ENCODE results near the gene SLC5A12. TPM values are rescaled to one million over a fixed set of nuclear protein-coding genes. Genes with fewer than 3 reads are reported as not detected.

SLC5A12 gene
- total and polyA plus RNA-seq, 10 of the 15 experiments (the other 5 are each of a cell fraction or from before 2014, with no cell fraction given), result 0.06 to 0.15 TPM; not detected in 8

GRCh38 chr11:26665036-26665435, 56.8 kb downstream of the SLC5A12 start:
- CTCF ChIA-PET, result interaction anchor here (0.8 kb wide), 1 partner anchor 15 kb away, joined by 3 read pairs; no protein-coding TSS in a partner anchor
- SMC1A ChIA-PET (ENCODE audit: uncharacterized antibody, unreplicated experiment), result interaction anchor here (0.7 to 1.1 kb wide), 3 partner anchors 12 to 344 kb away, joined by 3 read pairs; no protein-coding TSS in a partner anchor
- FAIRE-seq, result no peak
- TF ChIP-seq RBBP5 (conservative IDR thresholded peaks at IDR 0.05) (no peak), CREB1 (IDR thresholded peaks at IDR 0.05; ENCODE audit: low read depth) (no peak), BACH1 (IDR thresholded peaks at IDR 0.05; ENCODE audit: borderline replicate concordance) (no peak), BCLAF1 (IDR thresholded peaks at IDR 0.05) (no peak), SMAD1 (IDR thresholded peaks at IDR 0.05; ENCODE audit: low read depth, partially characterized antibody) (no peak), ZBTB4 (CRISPR knock-in tag; IDR thresholded peaks at IDR 0.05) (no peak), CUX1 (IDR thresholded peaks at IDR 0.05; ENCODE audit: insufficient replicate concordance, low read depth, low read length) (no peak), PML (IDR thresholded peaks at IDR 0.05; ENCODE audit: low read length) (no peak), IRF5 (IDR thresholded peaks at IDR 0.05; ENCODE audit: borderline replicate concordance) (no peak), SUZ12 (IDR thresholded peaks at IDR 0.05; ENCODE audit: unreplicated experiment) (no peak), POLR2AphosphoS5 (IDR thresholded peaks at IDR 0.05; ENCODE audit: low read length) (no peak)

More at GRCh38 chr11:26665036-26665435, 56.8 kb downstream of the SLC5A12 start:
- Histone ChIP-seq H3K9ac (ENCODE audit: control insufficient read depth, insufficient read depth, low read length) (no peak overlapping the region), H3K4me3 (no peak overlapping the region), H4K20me1 (ENCODE audit: control insufficient read depth, insufficient read depth) (no peaks in the 10 kb centered on the region), H3K4me2 (ENCODE audit: control insufficient read depth, insufficient read depth) (no peak overlapping the region), H3K4me1 (ENCODE audit: control insufficient read depth, insufficient read depth, low read length) (no peaks in the 10 kb centered on the region), H3K36me3 (ENCODE audit: control insufficient read depth in 2 of 2, insufficient read depth in 2 of 2, low read length in 1 of 2) (no peaks in the 10 kb centered on the region), H3K9me3 (replicated peaks; ENCODE audit: control insufficient read depth, insufficient read depth, low read length) (no peaks in the 10 kb centered on the region), H2AFZ (ENCODE audit: control insufficient read depth, low read depth, low read length) (no peak overlapping the region), H3K79me2 (ENCODE audit: control insufficient read depth, insufficient read depth, low read length) (no peaks in the 10 kb centered on the region), H3K27ac (ENCODE audit: control insufficient read depth, insufficient read depth) (no peak overlapping the region), H3K27me3 (replicated peaks in 1 of 2; ENCODE audit: control insufficient read depth in 2 of 2, insufficient read depth in 2 of 2, low read length in 1 of 2) (no peaks in the 10 kb centered on the region)
- no TSS peak for BruUV-seq (replicated peaks)
- 33% methylated on average over 2 of the region's 2 CpGs for WGBS (ENCODE audit: insufficient coverage, insufficient replicate concordance, low lambda C conversion rate, missing lambda C conversion rate)
- in situ Hi-C loops (cut with MboI) (no loop called here), intact Hi-C loops (cut with micrococcal nuclease; ENCODE audit: unreplicated experiment) (no loop called here)
- ChIA-PET RAD21 (ENCODE audit: unreplicated experiment) (no interaction called here), POLR2A (no interaction called here)
- no peak for DNase-seq (ENCODE audit: low read depth, low spot score)
- no peak for ATAC-seq

Measured in GM12878 (cell line).